ENCODE results near the gene STIM1. TPM values are rescaled to one million over a fixed set of nuclear protein-coding genes. Genes with fewer than 3 reads are reported as not detected.
"Not testable (repeated sequence)": the region's sequence is repeated elsewhere in the genome, so short reads cannot be mapped to it uniquely, and the experiment has no call there.

Gene STIM1
- total RNA-seq, 1 experiment from 2014 or later, result 9.0 TPM

DNA sequence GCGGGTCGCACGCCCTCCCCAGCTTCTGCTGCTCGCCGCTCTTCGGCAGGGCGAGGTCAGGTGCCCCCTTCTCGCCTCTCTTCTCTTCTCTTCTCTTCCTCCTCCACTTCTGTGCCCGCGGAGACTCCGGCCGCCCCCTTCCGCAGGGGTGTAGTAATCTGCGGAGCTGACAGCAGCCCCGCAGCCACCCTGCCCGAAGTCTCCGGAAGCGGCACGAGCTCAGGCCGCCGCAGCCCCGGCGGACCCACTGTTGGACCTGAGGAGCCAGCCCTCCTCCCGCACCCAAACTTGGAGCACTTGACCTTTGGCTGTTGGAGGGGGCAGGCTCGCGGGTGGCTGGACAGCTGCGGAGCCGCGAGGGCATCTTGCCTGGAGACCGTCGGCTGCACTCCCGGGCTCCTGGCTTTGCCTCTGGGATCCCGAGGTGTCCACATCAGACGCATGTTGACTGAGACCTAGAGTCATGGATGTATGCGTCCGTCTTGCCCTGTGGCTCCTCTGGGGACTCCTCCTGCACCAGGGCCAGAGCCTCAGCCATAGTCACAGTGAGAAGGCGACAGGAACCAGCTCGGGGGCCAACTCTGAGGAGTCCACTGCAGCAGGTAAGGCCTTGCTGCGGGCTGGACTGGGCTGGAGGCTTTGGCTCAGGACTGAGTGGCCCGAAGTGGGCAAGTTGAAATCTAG lies 486 bp downstream of the STIM1 start:
- Histone ChIP-seq H4K20me1 (ENCODE audit: insufficient read depth, low read depth, low read length) (no peaks in the 10 kb centered on the region), H3K9ac (ENCODE audit: low read length) (peak overlapping the region; percentile 61)

DNA sequence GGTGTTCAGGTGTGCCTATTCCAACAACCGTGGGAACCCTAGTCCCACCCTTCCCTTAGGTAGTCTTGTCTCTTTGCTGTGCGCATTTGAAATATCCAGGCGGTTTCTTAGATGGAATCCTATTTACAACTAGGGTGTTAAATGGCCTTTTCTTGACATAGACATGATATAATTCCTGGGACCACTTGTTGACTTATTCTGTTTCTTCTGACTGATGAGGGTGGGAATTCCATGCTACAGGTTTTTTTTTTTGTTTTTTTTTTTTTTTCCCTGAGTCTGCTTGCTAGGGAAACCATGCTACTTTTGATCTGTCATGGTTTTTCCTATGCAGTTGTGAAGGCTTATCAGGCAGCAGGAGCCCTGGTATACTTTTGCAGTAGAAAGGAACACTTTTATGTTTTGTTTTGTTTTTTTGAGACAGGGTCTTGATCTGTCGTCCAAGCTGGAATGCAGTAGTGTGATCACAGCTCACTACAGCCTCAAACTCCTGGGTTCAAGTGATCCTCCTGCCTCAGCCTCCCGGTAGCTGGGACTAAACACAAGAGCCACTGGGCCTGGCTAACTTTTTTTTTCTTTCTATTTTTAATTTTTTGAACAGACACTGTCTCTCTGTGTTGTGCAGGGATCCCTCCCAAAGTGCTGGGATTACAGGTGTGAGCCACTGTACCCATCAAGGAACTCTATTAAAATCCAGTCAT lies 1.5 kb downstream of the STIM1 start:
- Histone ChIP-seq H3K9me2 (replicated peaks; ENCODE audit: insufficient read depth, low read length) (no peaks in the 10 kb centered on the region), H3K27ac (ENCODE audit: low read length) (no peak overlapping the region), H3K36me3 (ENCODE audit: insufficient read depth, low read length) (no peaks in the 10 kb centered on the region), H3K4me2 (ENCODE audit: low read depth, low read length, poor library complexity, severe bottlenecking) (peak overlapping the region; percentile 89), H3K4me1 (ENCODE audit: low read length) (peaks cover 55% of the 10 kb centered on the region), H3K79me2 (ENCODE audit: low read length) (no peaks in the 10 kb centered on the region), H3K27me3 (ENCODE audit: low read length) (no peaks in the 10 kb centered on the region), H2AFZ (ENCODE audit: low read length) (no peak overlapping the region), H3K9me3 (ENCODE audit: low read length) (no peaks in the 10 kb centered on the region), H3K9ac (ENCODE audit: low read length) (no peak overlapping the region), H3K4me3 (ENCODE audit: low read length) (no peak overlapping the region), H4K20me1 (ENCODE audit: insufficient read depth, low read depth, low read length) (no peaks in the 10 kb centered on the region)
- DNase-seq, result no peak

More for the DNA sequence above, 486 bp downstream of the STIM1 start:
- Histone ChIP-seq H3K4me2 (ENCODE audit: low read depth, low read length, poor library complexity, severe bottlenecking) (peak overlapping the region; percentile 89), H3K4me1 (ENCODE audit: low read length) (peaks cover 50% of the 10 kb centered on the region), H3K4me3 (ENCODE audit: low read length) (peak overlapping the region; percentile 56), H3K79me2 (ENCODE audit: low read length) (no peaks in the 10 kb centered on the region), H3K9me2 (replicated peaks; ENCODE audit: insufficient read depth, low read length) (no peaks in the 10 kb centered on the region), H3K9me3 (ENCODE audit: low read length) (no peaks in the 10 kb centered on the region), H2AFZ (ENCODE audit: low read length) (peak overlapping the region; percentile 56; the same call in 1 of the 2 replicates), H3K36me3 (ENCODE audit: insufficient read depth, low read length) (no peaks in the 10 kb centered on the region), H3K27me3 (ENCODE audit: low read length) (no peaks in the 10 kb centered on the region), H3K27ac (ENCODE audit: low read length) (no peak overlapping the region)
- no peak for DNase-seq

DNA sequence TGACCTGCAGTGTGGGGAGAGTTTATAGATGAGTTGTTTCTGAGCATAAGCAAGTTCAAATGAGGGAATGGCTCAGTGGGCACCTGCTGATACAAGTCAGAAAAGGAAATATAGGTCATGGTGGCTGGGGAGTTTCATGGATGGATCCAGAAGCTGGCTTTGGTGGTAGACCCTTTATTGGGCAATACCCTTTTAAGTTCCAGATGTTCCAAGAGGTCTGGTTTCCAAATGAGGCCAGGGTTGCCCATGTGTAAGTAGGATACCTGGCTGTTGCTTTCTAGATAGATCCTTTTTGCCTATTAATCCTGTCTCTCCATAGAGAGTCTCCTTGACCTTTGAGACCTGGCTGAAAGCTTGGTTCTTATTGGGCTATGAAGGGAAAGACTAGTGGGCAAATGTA lies 2.2 kb downstream of the STIM1 start:
- no peaks in the 10 kb centered on the region for H3K79me2 ChIP-seq (ENCODE audit: low read length)
- no peaks in the 10 kb centered on the region for H3K36me3 ChIP-seq (ENCODE audit: insufficient read depth, low read length)
- H3K27me3 ChIP-seq (ENCODE audit: low read length), result no peaks in the 10 kb centered on the region
- no peak overlapping the region for H2AFZ ChIP-seq (ENCODE audit: low read length)
- no peak overlapping the region for H3K9ac ChIP-seq (ENCODE audit: low read length)
- H3K9me2 ChIP-seq (replicated peaks; ENCODE audit: insufficient read depth, low read length), result no peaks in the 10 kb centered on the region
- H3K4me3 ChIP-seq (ENCODE audit: low read length), result no peak overlapping the region
- H3K4me2 ChIP-seq (ENCODE audit: low read depth, low read length, poor library complexity, severe bottlenecking), result no peak overlapping the region
- DNase-seq, result no peak
- H4K20me1 ChIP-seq (ENCODE audit: insufficient read depth, low read depth, low read length), result no peaks in the 10 kb centered on the region
- H3K27ac ChIP-seq (ENCODE audit: low read length), result no peak overlapping the region
- H3K9me3 ChIP-seq (ENCODE audit: low read length), result no peaks in the 10 kb centered on the region
- H3K4me1 ChIP-seq (ENCODE audit: low read length), result peaks cover 55% of the 10 kb centered on the region

DNA sequence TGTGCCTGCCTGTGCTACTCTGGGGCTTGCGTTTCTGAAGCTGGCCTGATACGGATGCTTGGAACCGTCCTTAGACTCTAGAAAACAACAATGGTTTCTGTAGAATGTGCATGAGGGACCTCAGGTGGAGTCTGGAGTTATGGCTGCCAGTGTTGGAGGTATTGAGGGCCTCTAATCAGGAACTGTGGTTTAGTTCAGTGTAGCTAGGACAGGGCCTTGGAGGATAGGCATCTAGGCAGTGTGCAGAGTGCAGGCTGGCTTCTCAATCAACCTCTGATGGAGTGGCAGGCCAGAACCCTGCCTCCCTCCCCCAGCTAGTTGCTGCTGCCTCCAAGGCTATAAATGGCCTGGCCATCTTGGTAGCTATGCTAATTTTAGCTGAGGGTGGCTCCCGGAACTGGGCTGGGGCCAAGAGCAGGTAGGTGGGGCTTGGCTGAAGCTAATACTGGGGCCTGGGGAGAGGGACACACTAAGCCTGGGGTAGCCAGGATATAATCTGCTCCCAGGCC lies 4.0 kb downstream of the STIM1 start:
- H4K20me1 ChIP-seq (ENCODE audit: insufficient read depth, low read depth, low read length), result no peaks in the 10 kb centered on the region
- no peaks in the 10 kb centered on the region for H3K9me2 ChIP-seq (replicated peaks; ENCODE audit: insufficient read depth, low read length)
- H3K9ac ChIP-seq (ENCODE audit: low read length), result no peak overlapping the region
- DNase-seq, result peak; percentile 65
- peaks cover 42% of the 10 kb centered on the region for H3K4me1 ChIP-seq (ENCODE audit: low read length)
- no peaks in the 10 kb centered on the region for H3K36me3 ChIP-seq (ENCODE audit: insufficient read depth, low read length)
- H3K9me3 ChIP-seq (ENCODE audit: low read length), result no peaks in the 10 kb centered on the region
- peak overlapping the region; percentile 29 for H3K4me2 ChIP-seq (ENCODE audit: low read depth, low read length, poor library complexity, severe bottlenecking)
- no peak overlapping the region for H2AFZ ChIP-seq (ENCODE audit: low read length)
- H3K27ac ChIP-seq (ENCODE audit: low read length), result no peak overlapping the region
- peak overlapping the region; percentile 7; the same call in 1 of the 2 replicates for H3K4me3 ChIP-seq (ENCODE audit: low read length)
- no peaks in the 10 kb centered on the region for H3K27me3 ChIP-seq (ENCODE audit: low read length)
- H3K79me2 ChIP-seq (ENCODE audit: low read length), result no peaks in the 10 kb centered on the region

DNA sequence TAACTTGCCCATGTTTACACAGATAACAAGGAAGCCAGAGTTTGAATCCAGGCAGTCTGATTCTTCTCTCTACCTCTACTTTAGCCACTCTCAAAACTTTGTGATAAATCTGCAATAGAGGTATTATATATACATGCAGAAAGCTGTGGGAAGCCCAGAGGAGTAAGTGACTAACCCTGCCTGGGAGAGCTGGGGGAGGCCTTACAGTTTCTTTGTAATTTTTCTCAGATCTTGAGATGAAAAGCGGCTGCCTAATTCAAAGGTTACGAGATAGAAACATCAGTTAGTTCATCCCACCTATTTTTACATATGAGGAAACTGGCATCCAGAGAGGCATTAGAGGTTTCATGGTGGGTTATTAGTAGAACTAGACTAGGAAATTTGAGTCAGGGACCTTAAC lies 4.9 kb downstream of the STIM1 start:
- H3K9me3 ChIP-seq (ENCODE audit: low read length), result no peaks in the 10 kb centered on the region
- no peak overlapping the region for H3K27ac ChIP-seq (ENCODE audit: low read length)
- no peaks in the 10 kb centered on the region for H3K27me3 ChIP-seq (ENCODE audit: low read length)
- no peak overlapping the region for H3K4me3 ChIP-seq (ENCODE audit: low read length)
- H3K9ac ChIP-seq (ENCODE audit: low read length), result no peak overlapping the region
- no peak for DNase-seq
- H3K4me1 ChIP-seq (ENCODE audit: low read length), result peaks cover 41% of the 10 kb centered on the region
- no peaks in the 10 kb centered on the region for H3K9me2 ChIP-seq (replicated peaks; ENCODE audit: insufficient read depth, low read length)
- H4K20me1 ChIP-seq (ENCODE audit: insufficient read depth, low read depth, low read length), result 0 out of 2 replicates have a peak, but pooled peaks cover 5% of the 10 kb centered on the region
- H3K4me2 ChIP-seq (ENCODE audit: low read depth, low read length, poor library complexity, severe bottlenecking), result no peak overlapping the region
- H3K79me2 ChIP-seq (ENCODE audit: low read length), result no peaks in the 10 kb centered on the region
- no peaks in the 10 kb centered on the region for H3K36me3 ChIP-seq (ENCODE audit: insufficient read depth, low read length)
- H2AFZ ChIP-seq (ENCODE audit: low read length), result no peak overlapping the region

DNA sequence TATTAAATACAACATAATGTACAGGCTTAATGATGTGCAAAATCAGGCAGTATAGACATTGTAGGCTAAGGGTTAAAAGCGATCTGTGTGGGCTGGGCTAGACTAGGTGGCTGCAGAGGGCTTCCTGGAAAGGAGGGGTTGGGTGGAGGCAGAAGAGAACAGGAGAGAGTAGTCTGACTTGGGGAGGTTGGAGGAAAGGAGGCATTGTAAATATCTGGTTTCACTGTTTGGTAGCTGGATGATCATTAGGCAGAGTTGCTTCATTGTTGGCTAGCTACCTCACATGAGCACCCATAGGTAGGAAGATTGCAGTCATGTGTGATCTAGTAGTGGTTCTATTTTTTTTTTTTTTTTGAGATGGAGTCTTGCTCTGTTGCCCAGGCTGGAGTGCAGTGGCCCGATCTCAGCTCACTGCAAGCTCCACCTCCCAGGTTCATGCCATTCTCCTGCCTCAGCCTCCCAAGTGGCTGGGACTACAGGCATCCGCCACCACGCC lies 5.5 kb downstream of the STIM1 start:
- H2AFZ ChIP-seq (ENCODE audit: low read length); H3K4me2 ChIP-seq (ENCODE audit: low read depth, low read length, poor library complexity, severe bottlenecking); H4K20me1 ChIP-seq (ENCODE audit: insufficient read depth, low read depth, low read length); H3K27ac ChIP-seq (ENCODE audit: low read length); H3K9me2 ChIP-seq (replicated peaks; ENCODE audit: insufficient read depth, low read length); H3K9me3 ChIP-seq (ENCODE audit: low read length); H3K9ac ChIP-seq (ENCODE audit: low read length); H3K4me3 ChIP-seq (ENCODE audit: low read length); DNase-seq; H3K79me2 ChIP-seq (ENCODE audit: low read length); H3K27me3 ChIP-seq (ENCODE audit: low read length); H3K36me3 ChIP-seq (ENCODE audit: insufficient read depth, low read length): not testable (repeated sequence)
- H3K4me1 ChIP-seq (ENCODE audit: low read length), result peaks cover 42% of the 10 kb centered on the region

DNA sequence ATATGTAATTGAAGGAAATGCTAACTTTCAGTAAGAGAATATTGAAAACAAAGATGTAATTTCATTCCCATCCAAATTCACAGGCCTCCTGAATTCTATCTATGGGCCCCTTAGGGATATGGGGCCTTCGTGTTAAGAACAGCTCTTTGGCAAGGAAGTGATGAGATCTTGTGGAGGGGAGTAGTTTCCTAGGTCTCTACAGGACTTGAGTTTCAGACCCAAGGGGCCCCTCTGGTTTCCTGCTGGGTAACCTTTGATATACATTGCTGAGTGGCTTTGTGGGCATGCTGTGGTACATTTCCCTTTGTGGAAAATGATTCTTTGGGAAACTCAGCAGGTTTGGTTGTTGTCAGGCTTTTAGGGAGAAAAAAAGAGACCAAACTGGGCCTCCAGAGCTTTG lies 6.2 kb downstream of the STIM1 start:
- H3K9ac ChIP-seq (ENCODE audit: low read length), result no peak overlapping the region
- no peak overlapping the region for H3K4me3 ChIP-seq (ENCODE audit: low read length)
- no peak for DNase-seq
- H3K36me3 ChIP-seq (ENCODE audit: insufficient read depth, low read length), result no peaks in the 10 kb centered on the region
- no peaks in the 10 kb centered on the region for H3K27me3 ChIP-seq (ENCODE audit: low read length)
- no peaks in the 10 kb centered on the region for H3K9me2 ChIP-seq (replicated peaks; ENCODE audit: insufficient read depth, low read length)
- no peaks in the 10 kb centered on the region for H3K9me3 ChIP-seq (ENCODE audit: low read length)
- no peak overlapping the region for H3K4me2 ChIP-seq (ENCODE audit: low read depth, low read length, poor library complexity, severe bottlenecking)
- H4K20me1 ChIP-seq (ENCODE audit: insufficient read depth, low read depth, low read length), result 0 out of 2 replicates have a peak, but pooled peaks cover 5% of the 10 kb centered on the region
- H2AFZ ChIP-seq (ENCODE audit: low read length), result no peak overlapping the region
- peaks cover 38% of the 10 kb centered on the region for H3K4me1 ChIP-seq (ENCODE audit: low read length)
- no peak overlapping the region for H3K27ac ChIP-seq (ENCODE audit: low read length)
- no peaks in the 10 kb centered on the region for H3K79me2 ChIP-seq (ENCODE audit: low read length)

DNA sequence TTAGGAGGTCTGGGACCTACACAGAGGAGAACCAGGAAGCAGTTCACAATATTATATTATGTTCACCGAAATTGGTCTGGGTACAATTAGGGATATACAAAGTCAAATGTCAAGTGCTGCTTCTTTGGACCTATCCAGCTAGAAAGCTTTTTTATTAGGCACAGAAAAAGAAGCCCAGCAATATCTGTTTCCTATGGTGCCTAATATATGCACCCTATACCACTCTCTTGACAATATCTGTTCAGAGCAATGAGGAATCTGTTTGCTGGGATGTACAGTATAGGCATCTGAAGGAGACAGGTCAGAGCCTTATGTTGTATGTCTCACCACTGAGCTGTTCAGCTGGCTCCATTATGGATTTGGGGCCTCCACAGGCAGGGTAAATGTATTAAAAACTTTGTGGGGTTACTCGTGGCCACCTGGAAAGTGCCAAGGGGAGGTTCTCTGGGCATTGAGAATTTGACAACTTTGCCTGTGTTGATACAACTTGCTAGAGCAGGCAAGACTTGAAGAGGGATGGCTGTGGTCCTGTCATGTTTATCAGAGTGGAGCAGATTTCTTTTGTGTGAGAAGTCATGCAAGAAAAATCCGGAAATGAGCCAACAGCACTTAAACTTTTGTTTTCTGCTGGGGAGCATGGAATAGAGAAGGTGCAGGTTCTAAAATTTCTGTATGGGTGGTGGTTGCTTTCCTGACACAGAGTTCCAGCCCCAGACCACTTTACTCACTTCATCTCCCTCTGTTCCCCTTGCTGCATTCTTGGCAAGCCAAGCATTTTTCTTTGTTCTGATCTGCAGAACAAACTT lies 10.1 kb downstream of the STIM1 start:
- no peaks in the 10 kb centered on the region for H3K27me3 ChIP-seq (ENCODE audit: low read length)
- H3K79me2 ChIP-seq (ENCODE audit: low read length), result no peaks in the 10 kb centered on the region
- H3K27ac ChIP-seq (ENCODE audit: low read length), result no peak overlapping the region
- H4K20me1 ChIP-seq (ENCODE audit: insufficient read depth, low read depth, low read length), result peaks cover 9% of the 10 kb centered on the region; the same call in 1 of the 2 replicates
- H3K4me2 ChIP-seq (ENCODE audit: low read depth, low read length, poor library complexity, severe bottlenecking), result no peak overlapping the region
- peaks cover 19% of the 10 kb centered on the region for H3K4me1 ChIP-seq (ENCODE audit: low read length)
- H3K9me2 ChIP-seq (replicated peaks; ENCODE audit: insufficient read depth, low read length), result no peaks in the 10 kb centered on the region
- no peak for DNase-seq
- H3K4me3 ChIP-seq (ENCODE audit: low read length), result no peak overlapping the region
- H3K9ac ChIP-seq (ENCODE audit: low read length), result no peak overlapping the region
- H3K36me3 ChIP-seq (ENCODE audit: insufficient read depth, low read length), result no peaks in the 10 kb centered on the region
- H3K9me3 ChIP-seq (ENCODE audit: low read length), result no peaks in the 10 kb centered on the region
- no peak overlapping the region for H2AFZ ChIP-seq (ENCODE audit: low read length)
